Duodenal mucosa (tissue), 2 donors: ENCODE results near the gene CSNK2A1.

Source experiments
- H3K27ac ChIP-seq: one replicate; pipeline ENCODE4 v1.7.0; 2013; ENCODE audit warnings: low read depth, low read length
- H3K27me3 ChIP-seq, 2 donors: one replicate each; pipeline ENCODE4 v1.7.0; 2013; ENCODE audit warnings: low read length in 2 of 2, control low read depth in 1 of 2; ENCODE audit not compliant: insufficient read depth in 2 of 2, control insufficient read depth in 1 of 2
- H3K36me3 ChIP-seq, 2 donors: one replicate each; pipeline ENCODE4 v1.7.0; 2013; ENCODE audit warnings: low read length in 2 of 2, control low read depth in 1 of 2; ENCODE audit not compliant: insufficient read depth in 2 of 2, control insufficient read depth in 1 of 2
- H3K4me1 ChIP-seq, 2 donors: one replicate each; pipeline ENCODE4 v1.7.0; 2013; ENCODE audit warnings: low read length in 2 of 2, control low read depth in 1 of 2; ENCODE audit not compliant: insufficient read depth in 2 of 2, control insufficient read depth in 1 of 2
- H3K4me3 ChIP-seq, 2 donors: one replicate each; pipeline ENCODE4 v1.7.0; 2013; ENCODE audit warnings: low read length in 2 of 2, low read depth in 1 of 2
- H3K9ac ChIP-seq, 2 donors: one replicate each; pipeline ENCODE4 v1.7.0; 2013; ENCODE audit warnings: low read length in 2 of 2, low read depth in 1 of 2
- H3K9me3 ChIP-seq, 2 donors: one replicate each; pipeline ENCODE4 v1.7.0; 2013; ENCODE audit warnings: low read length in 2 of 2, control low read depth in 1 of 2; ENCODE audit not compliant: control insufficient read depth in 1 of 2

The CSNK2A1 gene

GRCh38 chr20:426566-426965, 117.0 kb downstream of the CSNK2A1 start:
- Histone ChIP-seq H3K9me3 (no peaks in the 10 kb centered on the region), H3K4me3 (no peak overlapping the region), H3K27me3 (no peaks in the 10 kb centered on the region), H3K36me3 (peaks cover 32 to 60% of the 10 kb centered on the region in 2 donors), H3K27ac (no peak overlapping the region), H3K4me1 (no peaks in the 10 kb centered on the region), H3K9ac (no peak overlapping the region)
